Fibroblast of villous mesenchyme (primary cell): ENCODE data around the gene ABO. TPM values are rescaled to one million over a fixed set of nuclear protein-coding genes. Genes with fewer than 3 reads are reported as not detected.
"Not testable (repeated sequence)": the region's sequence is repeated elsewhere in the genome, so short reads cannot be mapped to it uniquely, and the experiment has no call there.

ENCODE experiments used
- DNase-seq: peaks from one replicate; pipeline ENCODE4 v3.0.0-alpha.2; 2010; ENCODE audit warnings: low read depth
- H3K4me3 ChIP-seq: 2 replicates; pipeline ENCODE4 v1.5.1; 2011; ENCODE audit warnings: low read depth, mild to moderate bottlenecking, low read length
- CTCF ChIP-seq: IDR thresholded peaks from 2 replicates; pipeline ENCODE4 v1.5.1; 2012; ENCODE audit warnings: low read depth, mild to moderate bottlenecking, low read length; ENCODE audit not compliant: insufficient read depth
- total RNA-seq: library from RNA; depleted of rRNA; stranded (reverse); fragments of >200 nt; gene quantifications from 2 replicates; pipeline ENCODE4 v1.2.3, GENCODE V29; 2012

The ABO gene
- total RNA-seq, 1 donor: not detected

DNA sequence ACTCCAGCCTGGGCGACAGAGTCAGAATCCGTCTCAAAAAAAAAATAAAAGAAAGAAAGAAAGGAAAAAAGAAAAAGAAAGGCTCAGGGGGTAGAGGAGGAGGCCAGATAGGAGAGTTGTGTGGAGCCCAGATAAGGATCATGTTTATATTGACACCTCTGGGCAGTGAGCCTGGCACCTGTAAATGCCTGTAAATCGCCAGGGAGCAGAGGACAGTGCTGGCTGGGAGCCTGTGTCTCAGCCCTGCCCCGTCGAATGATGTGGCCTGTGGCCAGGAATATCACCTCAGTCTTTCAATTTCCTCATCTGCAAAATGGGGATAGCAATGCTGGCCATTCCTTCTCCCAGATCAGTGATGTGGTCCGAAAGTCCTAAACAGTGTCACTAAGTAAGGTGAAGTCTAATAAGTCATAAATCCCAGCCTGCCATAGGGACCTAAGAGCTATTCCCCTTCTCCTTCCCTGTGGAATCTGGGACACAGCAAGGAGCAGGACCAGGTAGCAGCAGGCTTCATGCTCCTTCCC lies 10.3 kb upstream of the ABO start:
- TF ChIP-seq CTCF: no peak
- no peak overlapping the region for H3K4me3 ChIP-seq
- DNase-seq: no peak

DNA sequence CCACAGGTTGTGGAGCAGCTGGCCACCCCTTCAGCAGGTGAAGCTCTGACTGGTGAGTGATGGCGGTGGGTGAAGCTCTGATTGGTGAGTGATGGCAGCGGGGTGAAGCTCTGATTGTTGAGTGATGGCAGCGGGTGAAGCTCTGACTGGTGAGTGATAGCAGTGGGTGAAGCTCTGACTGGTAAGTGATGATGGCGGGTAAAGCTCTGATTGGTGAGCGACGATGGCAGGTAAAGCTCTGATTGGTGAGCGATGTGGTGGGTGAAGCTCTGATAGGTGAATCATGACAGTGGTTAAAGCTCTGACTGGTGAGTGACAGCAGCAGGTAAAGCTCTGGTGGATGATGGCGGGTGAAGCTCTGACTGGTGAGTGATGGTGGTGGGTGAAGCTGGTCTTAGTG lies 9.4 kb upstream of the ABO start:
- no peak overlapping the region for H3K4me3 ChIP-seq
- DNase-seq: no peak
- no peak for TF ChIP-seq CTCF

- not testable (repeated sequence) for DNase-seq, H3K4me3 ChIP-seq
These were observed 8.4 kb upstream of the ABO start for GRCh38 chr9:133283255-133284032.

DNA sequence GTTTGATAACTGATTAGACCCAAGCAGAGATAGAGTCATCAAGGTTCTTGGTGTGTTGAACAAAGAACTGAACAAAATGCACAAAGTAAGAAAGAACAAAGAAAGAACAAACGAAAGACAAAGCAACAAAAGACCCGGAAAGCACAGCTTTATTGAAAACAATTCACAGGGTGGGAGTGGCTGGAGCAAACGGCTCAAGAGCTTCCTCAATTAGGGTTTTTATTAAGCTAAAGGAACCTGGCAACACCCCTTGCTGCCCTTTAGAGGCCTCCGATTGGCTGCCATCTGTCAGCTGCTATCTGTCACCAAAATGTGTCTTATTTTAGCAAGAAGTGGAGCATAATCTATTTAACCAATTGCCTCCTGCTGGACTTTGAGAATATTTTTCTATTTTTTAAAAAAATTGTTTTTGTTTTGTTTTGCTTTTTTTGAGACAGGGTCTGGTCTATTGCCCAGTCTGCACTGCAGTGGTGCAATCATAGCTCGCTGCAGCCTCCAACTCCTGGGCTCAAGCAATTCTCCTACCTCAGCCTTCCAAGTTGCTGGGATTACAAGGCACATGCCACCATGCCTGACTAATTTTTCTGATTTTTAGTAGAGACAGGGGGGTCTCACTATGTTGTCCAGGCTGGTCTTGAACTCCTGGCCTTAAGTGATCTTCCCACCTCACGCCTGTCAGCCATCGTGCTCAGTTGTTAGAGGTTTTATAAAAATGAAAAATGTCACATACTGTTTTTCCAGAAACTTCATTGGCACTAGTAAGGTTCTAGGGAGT lies 7.7 kb upstream of the ABO start:
- DNase-seq: no peak
- TF ChIP-seq CTCF: no peak
- H3K4me3 ChIP-seq: no peak overlapping the region

DNA sequence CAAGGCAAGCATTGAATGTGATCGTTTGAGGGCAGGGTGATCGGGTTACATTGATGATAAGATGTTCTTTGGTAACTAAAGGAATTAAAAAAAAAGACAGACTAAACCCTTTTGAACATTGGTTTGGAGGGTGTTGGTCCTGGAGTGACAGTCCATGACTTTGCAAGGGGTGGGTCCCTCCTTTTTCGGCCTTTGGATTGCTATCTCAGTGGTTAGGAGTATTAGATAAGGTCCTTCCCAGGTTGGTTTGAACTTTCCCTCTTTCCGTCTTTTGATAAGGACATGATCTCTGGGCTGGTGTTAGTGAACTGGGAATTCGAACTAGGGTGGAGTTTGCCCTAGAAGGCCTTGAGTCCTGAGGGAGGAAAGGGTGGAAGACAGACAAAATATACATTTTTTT lies 5.4 kb upstream of the ABO start:
- no peak for TF ChIP-seq CTCF
- no peak for DNase-seq
- no peak overlapping the region for H3K4me3 ChIP-seq

- DNase-seq: no peak
- no peak for TF ChIP-seq CTCF
- H3K4me3 ChIP-seq: no peak overlapping the region
These were observed 3.4 kb upstream of the ABO start for GRCh38 chr9:133278161-133279114.
